ENCODE data around the gene RCBTB2.

DNA sequence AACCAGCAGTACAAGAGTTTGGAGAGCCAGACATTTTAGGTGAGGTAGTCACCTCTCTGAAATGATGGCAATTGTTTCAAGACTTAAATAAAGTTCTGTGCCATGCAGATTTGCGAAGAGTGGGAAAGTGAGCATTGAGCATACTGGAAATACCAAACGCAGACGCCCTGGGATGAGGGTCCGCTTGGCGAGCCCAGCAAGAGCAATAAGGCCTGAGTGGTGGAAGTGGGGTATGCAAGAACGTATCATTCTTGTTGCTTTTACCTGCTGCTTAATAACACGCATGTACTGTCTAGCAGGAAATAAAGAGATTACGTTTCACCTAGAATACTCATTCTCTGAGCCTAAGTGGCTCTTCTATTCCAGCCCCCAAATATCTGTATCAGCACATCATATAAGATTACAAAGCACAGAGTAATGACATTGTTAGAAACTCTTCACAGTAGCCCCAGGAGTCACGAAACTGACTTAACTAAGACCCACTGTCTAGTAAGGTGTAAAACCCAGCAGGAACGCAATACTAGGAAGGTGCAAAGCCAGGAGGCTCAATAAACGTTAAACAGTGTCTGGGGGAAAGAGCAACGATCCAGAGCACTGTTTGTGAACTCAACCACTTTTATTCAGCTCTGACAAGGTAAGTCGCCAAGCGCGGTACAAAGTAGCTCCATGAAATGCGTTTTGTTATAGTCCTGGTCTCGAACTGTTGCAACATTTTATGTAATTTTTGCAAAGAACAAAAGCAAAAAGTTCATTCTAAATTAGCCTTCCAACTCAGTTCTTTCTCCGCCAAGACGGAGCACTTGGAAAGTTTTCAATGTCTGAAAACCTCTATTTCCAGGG, 1.2 kb downstream of the RCBTB2 start:
- TF ChIP-seq ZNF274 (IDR thresholded peaks at IDR 0.05; ENCODE audit: low read depth, low read length) (no peak), SUZ12 (IDR thresholded peaks at IDR 0.05; ENCODE audit: extremely low read depth, insufficient read depth, insufficient read length) (no peak), YY1 (IDR thresholded peaks at IDR 0.05; ENCODE audit: insufficient read depth, insufficient read length) (no peak)
